Panc1 (cell line): ENCODE results near the gene CDC45.

Experiments
- POLR2AphosphoS5 ChIP-seq: IDR thresholded peaks from 2 replicates; pipeline ENCODE4 v1.6.1; 2012; ENCODE audit warnings: mild to moderate bottlenecking, low read depth, low read length, moderate library complexity
- SIN3A ChIP-seq: IDR thresholded peaks from 2 replicates; pipeline ENCODE4 v1.6.1; 2012; ENCODE audit warnings: low read depth, mild to moderate bottlenecking, low read length, moderate library complexity, borderline replicate concordance; ENCODE audit not compliant: insufficient read depth
- TF ChIP-seq, protein P1 (sequence below): fragments of 450-650 bp; IDR thresholded peaks from 2 replicates; pipeline ENCODE4 v1.5.1; 2017; ENCODE audit warnings: mild to moderate bottlenecking
- TF ChIP-seq, protein P2 (sequence below), 2 experiments: IDR thresholded peaks; 2 replicates each; pipeline ENCODE4 v1.6.1; 2011 to 2012; ENCODE audit warnings: low read depth in 2 of 2, control low read depth in 1 of 2, low read length in 1 of 2, mild to moderate bottlenecking in 1 of 2, moderate library complexity in 1 of 2; ENCODE audit not compliant: insufficient read depth in 1 of 2

DNA sequence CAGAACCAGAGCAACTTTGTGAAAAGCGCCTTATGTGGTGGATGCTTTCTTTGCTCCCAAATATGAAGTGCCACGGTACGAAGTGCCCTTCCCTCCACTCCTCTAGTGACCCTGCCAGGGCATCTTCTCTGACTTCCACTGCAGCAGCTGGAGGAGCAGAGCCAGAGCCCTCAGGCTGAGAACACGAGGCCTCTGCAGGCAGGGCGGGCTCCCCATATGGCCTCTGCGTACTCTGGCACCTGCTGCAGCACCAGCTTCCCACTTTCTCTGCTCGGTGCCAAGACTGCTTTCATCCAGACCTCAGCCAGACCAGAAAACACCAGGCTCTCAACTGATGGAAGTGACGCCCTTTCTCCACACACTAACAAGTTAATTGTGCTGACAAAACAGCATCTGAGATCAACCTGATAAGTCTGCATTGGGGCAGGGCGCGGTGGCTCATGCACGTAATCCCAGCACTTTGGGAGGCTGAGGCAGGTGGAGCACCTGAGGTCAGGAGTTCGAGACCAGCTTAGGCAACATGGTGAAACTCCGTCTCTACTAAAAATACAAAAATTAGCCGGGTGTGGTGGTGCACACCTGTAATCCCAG is 13.5 kb upstream of the CDC45 start:
- TF ChIP-seq, protein P1, sequence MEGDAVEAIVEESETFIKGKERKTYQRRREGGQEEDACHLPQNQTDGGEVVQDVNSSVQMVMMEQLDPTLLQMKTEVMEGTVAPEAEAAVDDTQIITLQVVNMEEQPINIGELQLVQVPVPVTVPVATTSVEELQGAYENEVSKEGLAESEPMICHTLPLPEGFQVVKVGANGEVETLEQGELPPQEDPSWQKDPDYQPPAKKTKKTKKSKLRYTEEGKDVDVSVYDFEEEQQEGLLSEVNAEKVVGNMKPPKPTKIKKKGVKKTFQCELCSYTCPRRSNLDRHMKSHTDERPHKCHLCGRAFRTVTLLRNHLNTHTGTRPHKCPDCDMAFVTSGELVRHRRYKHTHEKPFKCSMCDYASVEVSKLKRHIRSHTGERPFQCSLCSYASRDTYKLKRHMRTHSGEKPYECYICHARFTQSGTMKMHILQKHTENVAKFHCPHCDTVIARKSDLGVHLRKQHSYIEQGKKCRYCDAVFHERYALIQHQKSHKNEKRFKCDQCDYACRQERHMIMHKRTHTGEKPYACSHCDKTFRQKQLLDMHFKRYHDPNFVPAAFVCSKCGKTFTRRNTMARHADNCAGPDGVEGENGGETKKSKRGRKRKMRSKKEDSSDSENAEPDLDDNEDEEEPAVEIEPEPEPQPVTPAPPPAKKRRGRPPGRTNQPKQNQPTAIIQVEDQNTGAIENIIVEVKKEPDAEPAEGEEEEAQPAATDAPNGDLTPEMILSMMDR: no peak
- TF ChIP-seq POLR2AphosphoS5 (no peak), SIN3A (no peak)
- TF ChIP-seq, protein P2, sequence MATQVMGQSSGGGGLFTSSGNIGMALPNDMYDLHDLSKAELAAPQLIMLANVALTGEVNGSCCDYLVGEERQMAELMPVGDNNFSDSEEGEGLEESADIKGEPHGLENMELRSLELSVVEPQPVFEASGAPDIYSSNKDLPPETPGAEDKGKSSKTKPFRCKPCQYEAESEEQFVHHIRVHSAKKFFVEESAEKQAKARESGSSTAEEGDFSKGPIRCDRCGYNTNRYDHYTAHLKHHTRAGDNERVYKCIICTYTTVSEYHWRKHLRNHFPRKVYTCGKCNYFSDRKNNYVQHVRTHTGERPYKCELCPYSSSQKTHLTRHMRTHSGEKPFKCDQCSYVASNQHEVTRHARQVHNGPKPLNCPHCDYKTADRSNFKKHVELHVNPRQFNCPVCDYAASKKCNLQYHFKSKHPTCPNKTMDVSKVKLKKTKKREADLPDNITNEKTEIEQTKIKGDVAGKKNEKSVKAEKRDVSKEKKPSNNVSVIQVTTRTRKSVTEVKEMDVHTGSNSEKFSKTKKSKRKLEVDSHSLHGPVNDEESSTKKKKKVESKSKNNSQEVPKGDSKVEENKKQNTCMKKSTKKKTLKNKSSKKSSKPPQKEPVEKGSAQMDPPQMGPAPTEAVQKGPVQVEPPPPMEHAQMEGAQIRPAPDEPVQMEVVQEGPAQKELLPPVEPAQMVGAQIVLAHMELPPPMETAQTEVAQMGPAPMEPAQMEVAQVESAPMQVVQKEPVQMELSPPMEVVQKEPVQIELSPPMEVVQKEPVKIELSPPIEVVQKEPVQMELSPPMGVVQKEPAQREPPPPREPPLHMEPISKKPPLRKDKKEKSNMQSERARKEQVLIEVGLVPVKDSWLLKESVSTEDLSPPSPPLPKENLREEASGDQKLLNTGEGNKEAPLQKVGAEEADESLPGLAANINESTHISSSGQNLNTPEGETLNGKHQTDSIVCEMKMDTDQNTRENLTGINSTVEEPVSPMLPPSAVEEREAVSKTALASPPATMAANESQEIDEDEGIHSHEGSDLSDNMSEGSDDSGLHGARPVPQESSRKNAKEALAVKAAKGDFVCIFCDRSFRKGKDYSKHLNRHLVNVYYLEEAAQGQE (IDR thresholded peaks at IDR 0.05; ENCODE audit: insufficient read depth in 1 of 2, low read depth in 2 of 2, low read length in 1 of 2): no peak
